Neural cell (in vitro differentiated cells): ENCODE data around the gene PUSL1. TPM values are rescaled to one million over a fixed set of nuclear protein-coding genes. Genes with fewer than 3 reads are reported as not detected.

Experiments used
- H2AFZ ChIP-seq: fragments of 200-600, 300-800 bp; sonication (generic), shearing (Covaris generic); 2 replicates; pipeline ENCODE4 v1.6.0; 2014; ENCODE audit warnings: low read depth, mild to moderate bottlenecking, antibody characterized with exemption, low read length, moderate library complexity
- H3F3A ChIP-seq: fragments of 200-600 bp; shearing (Covaris generic); 2 replicates; pipeline ENCODE4 v1.6.1; 2016; ENCODE audit warnings: mild to moderate bottlenecking, moderate library complexity, mixed read lengths, antibody characterized with exemption, low read length; ENCODE audit not compliant: insufficient read depth, poor library complexity, severe bottlenecking
- H3K27ac ChIP-seq: fragments of 200-600, 300-800 bp; sonication (generic), shearing (Covaris generic); 2 replicates; pipeline ENCODE4 v1.5.1; 2014; ENCODE audit warnings: mild to moderate bottlenecking, low read length, moderate library complexity
- H3K27me3 ChIP-seq: fragments of 300-800, 200-600 bp; sonication (generic), shearing (Covaris generic); 2 replicates; pipeline ENCODE4 v1.6.0; 2014; ENCODE audit warnings: mild to moderate bottlenecking, low read depth, low read length, moderate library complexity; ENCODE audit not compliant: insufficient read depth
- H3K36me3 ChIP-seq: fragments of 300-800, 200-600 bp; sonication (generic), shearing (Covaris generic); 2 replicates; pipeline ENCODE4 v1.5.1; 2014; ENCODE audit warnings: mild to moderate bottlenecking, antibody characterized with exemption, low read length, moderate library complexity; ENCODE audit not compliant: insufficient read depth
- H3K4me2 ChIP-seq: fragments of 300-800, 200-600 bp; sonication (generic), shearing (Covaris generic); 2 replicates; pipeline ENCODE4 v1.6.0; 2014; ENCODE audit warnings: mild to moderate bottlenecking, low read length
- H3K4me3 ChIP-seq: fragments of 300-800, 200-600 bp; sonication (generic), shearing (Covaris generic); 2 replicates; pipeline ENCODE4 v1.5.1; 2014; ENCODE audit warnings: mild to moderate bottlenecking, low read length, moderate library complexity
- H3K79me2 ChIP-seq: fragments of 200-600 bp; shearing (Covaris generic); replicated peaks from 2 replicates; pipeline ENCODE4 v1.6.0; 2014; ENCODE audit warnings: mild to moderate bottlenecking, low read length, moderate library complexity; ENCODE audit not compliant: insufficient read depth
- H3K9ac ChIP-seq: fragments of 300-800, 200-600 bp; sonication (generic), shearing (Covaris generic); 2 replicates; pipeline ENCODE4 v1.6.1; 2016; ENCODE audit warnings: mild to moderate bottlenecking, low read length, mixed read lengths
- H3K9me2 ChIP-seq: fragments of 200-600 bp; shearing (Covaris generic); 2 replicates; pipeline ENCODE4 v1.6.1; 2016; ENCODE audit warnings: mild to moderate bottlenecking, low read length, mixed read lengths; ENCODE audit not compliant: insufficient read depth
- H3K9me3 ChIP-seq: fragments of 200-600, 300-800 bp; sonication (generic), shearing (Covaris generic); 2 replicates; pipeline ENCODE4 v1.6.1; 2016; ENCODE audit warnings: mild to moderate bottlenecking, mixed run types, low read length, moderate library complexity, mixed read lengths
- H4K20me1 ChIP-seq: fragments of 200-600 bp; shearing (Covaris generic); 2 replicates; pipeline ENCODE4 v1.6.1; 2016; ENCODE audit warnings: mild to moderate bottlenecking, mixed run types; ENCODE audit not compliant: insufficient read depth
- CTCF ChIP-seq: fragments of 450-650 bp; IDR thresholded peaks from 2 replicates; pipeline ENCODE4 v1.5.1; 2014; ENCODE audit warnings: antibody characterized with exemption, mild to moderate bottlenecking, moderate library complexity; ENCODE audit not compliant: poor library complexity, severe bottlenecking
- EP300 ChIP-seq: fragments of 450-650 bp; conservative IDR thresholded peaks from 2 replicates; pipeline ENCODE4 v1.6.1; 2014; ENCODE audit warnings: antibody characterized with exemption, mild to moderate bottlenecking, moderate library complexity; ENCODE audit not compliant: poor library complexity, severe bottlenecking
- EZH2 ChIP-seq: fragments of 200-600, 300-800 bp; shearing (Covaris generic), sonication (generic); IDR thresholded peaks from 2 replicates; pipeline ENCODE4 v1.6.1; 2014; ENCODE audit warnings: antibody characterized with exemption, low read length, borderline replicate concordance, mild to moderate bottlenecking; ENCODE audit not compliant: insufficient read depth, poor library complexity, severe bottlenecking
- MXI1 ChIP-seq: fragments of 450-650 bp; conservative IDR thresholded peaks from 2 replicates; pipeline ENCODE4 v1.6.1; 2014; ENCODE audit warnings: antibody characterized with exemption, mild to moderate bottlenecking; ENCODE audit not compliant: poor library complexity, severe bottlenecking
- POLR2AphosphoS5 ChIP-seq: IDR thresholded peaks from 2 replicates; pipeline ENCODE4 v1.6.1; 2012
- RAD21 ChIP-seq: fragments of 450-650 bp; conservative IDR thresholded peaks from 2 replicates; pipeline ENCODE4 v1.6.1; 2014; ENCODE audit warnings: antibody characterized with exemption, mild to moderate bottlenecking, moderate library complexity
- REST ChIP-seq: IDR thresholded peaks from 2 replicates; pipeline ENCODE4 v1.6.1; 2012; ENCODE audit warnings: borderline replicate concordance
- SMC3 ChIP-seq: fragments of 450-650 bp; conservative IDR thresholded peaks from 2 replicates; pipeline ENCODE4 v1.6.1; 2014; ENCODE audit warnings: antibody characterized with exemption, mild to moderate bottlenecking, moderate library complexity; ENCODE audit not compliant: poor library complexity
- TAF1 ChIP-seq: IDR thresholded peaks from 2 replicates; pipeline ENCODE4 v1.6.1; 2012; ENCODE audit warnings: low read depth
- polyA minus RNA-seq: library from RNA; depleted of rRNA, polyadenylated mRNA; stranded (reverse); fragments of >200 nt; gene quantifications from 2 replicates; pipeline ENCODE4 v1.2.3, GENCODE V29; 2014
- polyA plus RNA-seq: library from polyadenylated mRNA; depleted of rRNA; stranded (reverse); fragments of >200 nt; gene quantifications from 2 replicates; pipeline ENCODE4 v1.2.3, GENCODE V29; 2014

Gene PUSL1
- polyA plus RNA-seq (25.0 and 36.8 TPM in 2 replicates), polyA minus RNA-seq (21.9 and 24.3 TPM in 2 replicates)

GRCh38 chr1:1307923-1308755 lies at the start of gene PUSL1, which contains the start of gene ACAP3:
Gene PUSL1 (plus strand): TSS chr1:1308597. CDS start chr1:1308644, 47 bp downstream.
Gene ACAP3 (minus strand): TSS chr1:1307930. CDS start chr1:1307815, 115 bp downstream.
- Histone ChIP-seq H3K9me2 (no peaks in the 10 kb centered on the region), H3K9me3 (no peaks in the 10 kb centered on the region), H3K4me2 (peak within 1 kb of the TSS; percentile 80), H3K79me2 (peaks cover 36% of the 10 kb centered on the region), H3K27me3 (no peaks in the 10 kb centered on the region), H3K27ac (peak within 1 kb of the TSS; percentile 95), H3F3A (no peaks in the 10 kb centered on the region), H3K9ac (peak within 1 kb of the TSS; percentile 95), H4K20me1 (peaks cover 2% of the 10 kb centered on the region), H3K4me3 (peak within 1 kb of the TSS; percentile 99), H2AFZ (no peak within 1 kb of the TSS), H3K36me3 (no peaks in the 10 kb centered on the region)
- TF ChIP-seq EZH2 (no peak), SMC3 (peak; percentile 49), POLR2AphosphoS5 (peak; percentile 55), CTCF (peak; percentile 45), REST (peak; percentile 14), EP300 (peak; percentile 59), MXI1 (peak; percentile 81), RAD21 (no peak), TAF1 (no peak)

- Histone ChIP-seq H3K9me3 (no peaks in the 10 kb centered on the region), H3F3A (no peaks in the 10 kb centered on the region), H3K4me2 (no peak overlapping the region), H3K27me3 (no peaks in the 10 kb centered on the region), H3K36me3 (no peaks in the 10 kb centered on the region), H3K4me3 (no peak overlapping the region), H3K9ac (no peak overlapping the region), H2AFZ (no peak overlapping the region), H3K9me2 (no peaks in the 10 kb centered on the region), H4K20me1 (no peaks in the 10 kb centered on the region), H3K27ac (no peak overlapping the region), H3K79me2 (no peaks in the 10 kb centered on the region)
- TF ChIP-seq EZH2 (no peak), SMC3 (no peak), CTCF (no peak), EP300 (no peak), TAF1 (no peak), MXI1 (no peak), RAD21 (no peak), POLR2AphosphoS5 (no peak)
Observed at GRCh38 chr1:1259119-1259488, 49.3 kb upstream of the PUSL1 start.
